ENCODE results near the gene STX8.

Gene STX8

GRCh38 chr17:9410737-9411136, 164.9 kb downstream of the STX8 start:
- no peak overlapping the region for H3K4me3 ChIP-seq (ENCODE audit: low read depth, low read length)
- no peaks in the 10 kb centered on the region for H3K4me1 ChIP-seq
- TF ChIP-seq CTCF (IDR thresholded peaks at IDR 0.05; ENCODE audit: low read depth, low read length): no peak
- H3K27me3 ChIP-seq: no peaks in the 10 kb centered on the region
- no peaks in the 10 kb centered on the region for H3K9me3 ChIP-seq
- no peak for DNase-seq
- H3K36me3 ChIP-seq: no peaks in the 10 kb centered on the region

DNA sequence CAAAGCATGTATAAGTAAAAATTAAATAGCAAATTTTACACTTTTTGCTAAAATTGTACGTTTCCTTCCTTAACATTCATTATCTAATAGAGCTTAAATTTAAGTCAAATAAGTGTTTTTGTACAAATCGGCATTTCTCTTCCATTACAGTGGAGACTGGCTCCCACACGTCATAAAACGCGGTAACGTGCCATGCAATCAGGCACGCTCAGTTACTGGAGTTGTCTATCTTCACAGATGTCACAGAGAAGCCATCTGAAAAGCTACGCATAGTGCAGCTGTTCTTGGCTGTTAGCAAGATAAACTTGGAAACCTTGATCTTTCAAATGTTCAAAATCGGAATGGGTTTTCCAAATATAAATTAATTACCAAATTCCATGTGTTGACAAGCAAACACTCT, 165.3 kb downstream of the STX8 start:
- no peak overlapping the region for H3K4me3 ChIP-seq (ENCODE audit: low read depth, low read length)
- H3K36me3 ChIP-seq: no peaks in the 10 kb centered on the region
- H3K27me3 ChIP-seq: no peaks in the 10 kb centered on the region
- H3K9me3 ChIP-seq: no peaks in the 10 kb centered on the region
- DNase-seq: no peak
- no peak for TF ChIP-seq CTCF (IDR thresholded peaks at IDR 0.05; ENCODE audit: low read depth, low read length)
- H3K4me1 ChIP-seq: no peaks in the 10 kb centered on the region

DNA sequence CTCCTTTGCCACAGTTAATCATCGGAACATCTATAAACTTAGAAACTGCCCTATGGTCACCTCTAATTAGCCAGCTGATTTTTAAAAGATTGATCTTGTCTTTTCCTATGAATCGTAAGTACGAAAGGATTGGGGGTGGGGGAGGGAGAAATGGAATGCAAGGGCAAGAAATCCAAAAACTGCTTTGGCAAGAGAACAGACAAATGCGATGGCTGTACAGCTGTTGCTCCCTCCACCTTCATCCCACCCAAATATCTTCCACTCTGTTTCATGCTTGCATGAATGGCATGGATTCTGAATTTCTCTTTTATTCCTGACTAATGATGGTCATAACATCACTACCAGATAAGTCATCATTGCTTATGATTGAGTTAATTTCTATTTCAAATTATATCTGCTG, 165.7 kb downstream of the STX8 start:
- DNase-seq: no peak
- Histone ChIP-seq H3K4me1 (no peaks in the 10 kb centered on the region), H3K9me3 (no peaks in the 10 kb centered on the region), H3K4me3 (ENCODE audit: low read depth, low read length) (no peak overlapping the region), H3K27me3 (no peaks in the 10 kb centered on the region), H3K36me3 (no peaks in the 10 kb centered on the region)
- TF ChIP-seq CTCF (IDR thresholded peaks at IDR 0.05; ENCODE audit: low read depth, low read length): no peak

DNA sequence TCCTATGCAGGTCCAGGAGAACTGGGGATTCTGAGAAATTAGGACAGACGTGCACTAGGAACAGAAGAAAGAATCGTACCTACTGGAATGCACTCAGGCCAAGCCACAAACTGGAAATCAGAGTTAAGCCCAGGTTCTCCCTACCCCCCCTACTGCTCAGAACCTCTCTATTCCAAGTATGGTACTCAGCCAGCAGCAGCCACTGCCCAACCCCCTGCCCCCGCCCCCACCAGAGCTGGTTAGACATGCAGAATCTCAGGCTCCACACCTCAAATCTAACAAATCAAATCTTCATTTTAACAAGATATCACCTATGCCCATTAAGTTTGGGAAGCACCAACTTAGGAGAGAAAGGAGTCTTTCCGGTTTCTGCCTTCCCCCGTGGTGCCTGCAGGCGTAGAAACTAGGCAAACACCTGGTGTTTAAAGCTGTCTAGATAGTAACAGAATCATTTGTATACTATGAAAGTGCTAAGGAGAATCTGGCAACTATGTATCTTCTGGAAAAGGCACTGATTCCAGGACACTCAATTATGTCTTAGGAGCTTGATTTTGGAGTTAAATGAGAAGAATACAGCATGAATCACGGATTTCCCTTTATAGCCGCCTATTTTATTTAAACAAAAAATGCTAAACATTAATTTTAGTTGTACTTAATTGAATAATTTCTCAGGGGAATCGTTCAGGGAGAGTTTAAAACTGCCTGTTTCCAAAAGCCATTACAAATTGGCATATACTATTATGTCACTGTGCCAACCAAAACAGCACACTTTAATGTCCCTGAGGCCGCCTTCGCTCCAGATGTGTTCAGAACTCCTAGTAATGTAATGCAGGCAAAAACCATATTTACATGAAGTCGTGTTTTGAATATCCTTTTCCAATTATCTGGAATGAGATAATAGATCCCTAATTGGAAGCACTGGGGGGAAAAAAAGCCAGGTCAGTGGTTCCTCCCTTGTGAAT, 166.5 kb downstream of the STX8 start:
- no peaks in the 10 kb centered on the region for H3K27me3 ChIP-seq

GRCh38 chr17:9408381-9408780, 167.2 kb downstream of the STX8 start:
- Histone ChIP-seq H3K27me3 (no peaks in the 10 kb centered on the region), H3K9me3 (no peaks in the 10 kb centered on the region), H3K36me3 (no peaks in the 10 kb centered on the region), H3K4me3 (ENCODE audit: low read depth, low read length) (no peak overlapping the region), H3K4me1 (no peaks in the 10 kb centered on the region)
- no peak for TF ChIP-seq CTCF (IDR thresholded peaks at IDR 0.05; ENCODE audit: low read depth, low read length)
- DNase-seq: no peak

More for the DNA sequence above, 166.5 kb downstream of the STX8 start:
- Histone ChIP-seq H3K36me3 (no peaks in the 10 kb centered on the region), H3K4me3 (ENCODE audit: low read depth, low read length) (no peak overlapping the region), H3K9me3 (no peaks in the 10 kb centered on the region), H3K4me1 (no peaks in the 10 kb centered on the region)
- DNase-seq: no peak
- no peak for TF ChIP-seq CTCF (IDR thresholded peaks at IDR 0.05; ENCODE audit: low read depth, low read length)

GRCh38 chr17:9406046-9406606, 169.5 kb downstream of the STX8 start:
- DNase-seq: no peak
- H3K27me3 ChIP-seq: no peaks in the 10 kb centered on the region
- TF ChIP-seq CTCF (IDR thresholded peaks at IDR 0.05; ENCODE audit: low read depth, low read length): no peak
- no peaks in the 10 kb centered on the region for H3K4me1 ChIP-seq
- no peaks in the 10 kb centered on the region for H3K36me3 ChIP-seq
- no peaks in the 10 kb centered on the region for H3K9me3 ChIP-seq
- no peak overlapping the region for H3K4me3 ChIP-seq (ENCODE audit: low read depth, low read length)
